NCI-H2029 (cell line): ENCODE measurements around the gene AGMO.
A peak's percentile ranks its signal among the peaks of the same experiment; 100 is the strongest.

Experiments
- DNase-seq: peaks from one replicate; lab custom pipeline; 2025; lab: John Stamatoyannopoulos, UW

The AGMO gene

GRCh38 chr7:15457990-15458955, 103.5 kb downstream of the AGMO start:
- no peak for DNase-seq

- no peak for DNase-seq
Measured at GRCh38 chr7:15452670-15453069, 109.1 kb downstream of the AGMO start.

GRCh38 chr7:15446722-15447121, 115.1 kb downstream of the AGMO start:
- DNase-seq: no peak

- no peak for DNase-seq
Measured at GRCh38 chr7:15446280-15446679, 115.5 kb downstream of the AGMO start.

GRCh38 chr7:15441915-15442314, 119.9 kb downstream of the AGMO start:
- DNase-seq: no peak

GRCh38 chr7:15440482-15440881, 121.3 kb downstream of the AGMO start:
- no peak for DNase-seq

GRCh38 chr7:15439853-15440252, 122.0 kb downstream of the AGMO start:
- DNase-seq: no peak

- peak; percentile 77 for DNase-seq
Measured at GRCh38 chr7:15433151-15433550, 128.7 kb downstream of the AGMO start.

GRCh38 chr7:15430911-15431310, 130.9 kb downstream of the AGMO start:
- no peak for DNase-seq

- no peak for DNase-seq
Measured at GRCh38 chr7:15430191-15430590, 131.6 kb downstream of the AGMO start.

GRCh38 chr7:15424468-15424867, 137.3 kb downstream of the AGMO start:
- no peak for DNase-seq

- DNase-seq: no peak
Measured at GRCh38 chr7:15419596-15419995, 142.2 kb downstream of the AGMO start.

GRCh38 chr7:15418264-15418663, 143.6 kb downstream of the AGMO start:
- DNase-seq: no peak

GRCh38 chr7:15417341-15417988, 144.3 kb downstream of the AGMO start:
- no peak for DNase-seq

- no peak for DNase-seq
Measured at GRCh38 chr7:15411019-15411418, 150.8 kb downstream of the AGMO start.

GRCh38 chr7:15407910-15408309, 153.9 kb downstream of the AGMO start:
- DNase-seq: peak; percentile 24

- no peak for DNase-seq
Measured at GRCh38 chr7:15403751-15404150, 158.1 kb downstream of the AGMO start.

GRCh38 chr7:15403315-15403714, 158.5 kb downstream of the AGMO start:
- DNase-seq: no peak

GRCh38 chr7:15402436-15403136, 159.2 kb downstream of the AGMO start:
- no peak for DNase-seq

GRCh38 chr7:15400440-15400839, 161.4 kb downstream of the AGMO start:
- DNase-seq: no peak

- no peak for DNase-seq
Measured at GRCh38 chr7:15399441-15399840, 162.4 kb downstream of the AGMO start.

- DNase-seq: no peak
Measured at GRCh38 chr7:15397922-15398760, 163.7 kb downstream of the AGMO start.
